HG03432 (cell line): ENCODE results near the gene IFNGR1.
"Not testable (repeated sequence)": the region's sequence is repeated elsewhere in the genome, so short reads cannot be mapped to it uniquely, and the experiment has no call there.

Experiments used
- ATAC-seq: cut with Tn5 transposase; IDR thresholded peaks from one replicate; pipeline ENCODE4 v1.9.1; 2021; ENCODE audit warnings: mild to moderate bottlenecking, moderate library complexity; ENCODE audit not compliant: unreplicated experiment

IFNGR1 gene

DNA sequence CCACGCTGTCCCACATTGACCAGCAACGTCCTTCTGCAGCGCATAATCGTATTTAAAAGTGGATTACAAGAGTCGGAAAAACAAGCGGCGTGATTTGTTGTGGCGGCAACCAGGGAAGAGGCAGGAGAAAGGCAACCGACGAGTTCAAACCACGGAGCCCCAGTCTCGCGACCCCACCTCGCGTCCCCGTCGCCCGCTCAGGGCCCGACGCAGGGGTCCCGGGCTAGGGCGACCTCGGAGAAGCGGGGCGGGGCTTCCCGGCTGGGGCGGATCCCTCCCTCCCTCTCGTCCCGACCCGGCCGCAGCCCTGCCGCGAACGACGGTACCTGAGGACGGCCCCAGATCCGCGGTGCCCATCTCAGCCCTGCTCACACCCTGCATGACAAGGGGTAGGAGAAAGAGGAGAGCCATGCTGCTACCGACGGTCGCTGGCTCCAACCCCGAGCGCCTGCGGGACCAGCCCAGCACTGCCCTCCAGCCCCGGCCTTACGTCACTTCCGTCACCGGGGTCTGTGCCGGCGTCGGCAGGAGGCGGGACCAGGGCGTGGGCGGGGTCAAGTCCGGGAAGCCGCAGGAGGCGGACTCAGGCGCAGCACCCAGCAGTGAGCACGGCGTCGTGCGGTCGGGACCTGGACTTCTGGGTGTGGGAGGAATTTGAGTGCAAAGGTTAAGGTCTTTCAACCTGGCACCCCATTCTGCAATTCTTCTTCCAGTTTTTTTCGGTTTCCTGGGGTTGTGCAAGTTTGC is at the start of gene IFNGR1:
TSS of gene IFNGR1 (minus strand) at position 469 of the 747 bp plus-strand sequence. CDS start at position 411, 58 bp downstream.
- peak; percentile 96 for ATAC-seq

GRCh38 chr6:137268911-137269310 is 49.7 kb upstream of the IFNGR1 start:
- no peak for ATAC-seq

- ATAC-seq = no peak
These were observed 47.1 kb upstream of the IFNGR1 start for GRCh38 chr6:137266309-137266586.

DNA sequence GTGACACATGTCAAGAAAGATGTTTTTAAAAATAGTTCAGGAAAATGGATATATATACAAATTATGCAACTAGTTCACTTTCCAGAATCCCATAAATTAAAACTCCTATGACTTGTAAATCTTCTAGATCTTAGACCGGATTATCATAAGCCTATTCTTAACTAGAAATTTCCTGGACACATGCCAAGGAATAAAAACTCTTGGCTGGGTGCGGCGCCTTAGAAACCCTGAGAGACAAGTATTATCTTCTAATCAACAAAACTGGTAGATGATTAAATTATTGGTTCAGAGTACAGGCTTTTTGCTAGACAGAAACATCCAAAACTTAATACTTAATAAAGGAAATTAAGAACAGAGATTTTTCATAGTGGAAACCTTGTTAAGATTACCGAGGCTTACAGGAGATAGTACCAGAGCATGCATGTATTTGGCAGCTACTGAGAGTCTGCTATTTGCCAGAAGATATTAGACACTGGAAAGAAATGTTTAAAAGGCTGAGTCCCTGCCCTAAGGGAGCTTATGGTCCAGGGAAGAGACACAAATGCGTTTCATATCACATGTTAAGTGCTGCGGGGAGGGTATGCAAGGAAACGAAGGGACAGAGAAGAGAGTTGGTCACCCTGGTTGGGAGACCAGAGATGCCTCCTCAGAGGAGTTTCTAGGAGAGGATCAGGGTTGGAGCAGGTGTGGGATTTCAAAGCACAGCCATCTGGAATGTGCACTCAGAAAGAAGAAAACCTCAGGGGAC is 46.5 kb upstream of the IFNGR1 start:
- ATAC-seq = no peak

- ATAC-seq = no peak
These were observed 45.3 kb upstream of the IFNGR1 start for GRCh38 chr6:137264311-137265075.

GRCh38 chr6:137261761-137262160 is 42.6 kb upstream of the IFNGR1 start:
- ATAC-seq = peak; percentile 85

- ATAC-seq = no peak
These were observed 42.2 kb upstream of the IFNGR1 start for GRCh38 chr6:137261361-137261760.

- ATAC-seq = no peak
These were observed 41.0 kb upstream of the IFNGR1 start for GRCh38 chr6:137260217-137260616.

DNA sequence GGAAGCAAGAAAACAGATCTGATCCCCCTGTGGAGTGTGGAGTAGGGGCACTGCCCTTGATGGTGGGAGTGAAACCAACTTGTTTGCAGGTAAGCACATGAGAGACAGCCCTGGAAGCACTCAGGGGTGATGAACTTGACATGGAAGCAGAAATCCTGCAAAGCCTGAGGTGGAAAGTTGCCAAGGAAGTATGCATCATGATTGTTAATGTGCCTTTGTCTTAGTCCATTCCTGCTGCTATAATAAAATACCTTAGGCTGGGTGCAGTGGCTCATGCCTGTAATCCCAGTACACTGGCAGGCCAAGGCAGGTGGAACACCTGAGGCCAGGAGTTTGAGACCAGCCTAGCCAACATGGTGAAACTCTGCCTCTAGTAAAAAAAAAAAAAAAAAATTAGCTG is 40.2 kb upstream of the IFNGR1 start:
- ATAC-seq = no peak

DNA sequence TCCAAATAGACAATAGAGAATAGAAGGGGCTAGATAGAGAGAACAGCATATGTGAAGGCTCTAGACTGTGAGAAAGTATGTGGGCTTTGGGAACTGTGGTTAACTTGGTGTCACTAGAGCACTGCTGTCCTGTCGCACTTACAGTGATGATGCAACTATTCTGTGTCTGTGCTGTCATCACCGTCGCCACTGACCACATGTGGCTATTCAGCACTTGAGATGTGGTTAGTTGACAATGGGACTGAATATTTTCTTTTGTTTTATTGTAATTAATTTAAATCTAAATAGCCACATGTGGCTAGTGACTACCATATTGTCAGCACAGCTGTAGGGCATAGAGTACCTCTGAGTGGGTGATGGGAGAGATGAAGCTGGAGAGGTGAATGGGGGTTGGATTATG is 39.0 kb upstream of the IFNGR1 start:
- ATAC-seq = no peak

DNA sequence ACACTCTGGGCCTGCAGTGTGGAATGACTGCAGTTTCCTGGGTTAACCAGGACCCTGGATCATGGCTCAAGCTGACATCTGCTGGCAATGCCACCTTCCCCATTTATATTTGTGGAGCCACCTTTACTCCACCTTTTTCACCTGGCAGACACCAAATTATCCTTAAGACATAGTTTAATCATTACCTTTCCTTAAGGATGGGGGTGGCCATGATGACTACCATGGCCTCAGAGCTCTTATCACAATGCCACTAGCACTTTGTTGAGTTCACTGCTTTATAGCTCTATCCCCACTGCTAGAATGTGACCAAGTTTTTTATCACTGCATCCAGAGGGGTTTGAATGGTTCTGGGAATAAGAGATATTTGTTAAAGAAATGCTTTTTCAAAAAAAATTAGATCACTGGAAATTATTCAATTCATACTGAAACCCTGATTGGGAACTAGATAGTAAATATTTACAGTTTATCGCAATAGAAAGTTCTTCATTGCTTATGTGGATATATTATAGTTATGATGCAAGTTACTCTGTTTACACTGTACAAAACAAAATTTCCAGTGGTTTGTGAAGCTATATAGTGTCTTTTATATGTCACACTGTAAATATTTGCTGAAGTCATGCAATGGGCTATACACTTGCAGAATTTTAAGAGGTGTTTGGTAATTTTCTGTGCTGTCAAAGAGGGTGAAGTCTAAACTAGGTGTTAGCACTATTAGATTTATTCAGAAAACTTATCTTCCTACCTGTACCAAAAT is 37.3 kb upstream of the IFNGR1 start:
- ATAC-seq = no peak

DNA sequence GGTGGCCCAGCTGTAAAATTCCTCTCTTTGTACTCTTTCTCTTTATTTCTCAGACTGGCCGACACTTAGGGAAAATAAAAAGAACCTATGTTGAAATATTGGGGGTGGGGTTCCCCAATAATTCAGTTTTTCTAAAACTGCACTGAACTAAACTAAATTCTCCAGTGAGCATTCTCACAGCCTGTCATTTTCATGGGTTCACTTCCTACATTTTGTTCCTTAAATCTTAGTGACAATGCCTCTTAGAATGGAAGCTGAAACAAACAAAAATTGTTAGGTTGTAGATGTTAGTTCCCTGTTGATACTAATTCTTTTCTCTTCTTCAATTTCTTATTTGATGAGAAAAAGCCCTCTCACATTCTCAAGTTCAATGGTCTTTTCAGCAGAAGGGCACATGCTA is 35.8 kb upstream of the IFNGR1 start:
- no peak for ATAC-seq

GRCh38 chr6:137254430-137254829 is 35.2 kb upstream of the IFNGR1 start:
- ATAC-seq = not testable (repeated sequence)

- no peak for ATAC-seq
These were observed 29.5 kb upstream of the IFNGR1 start for GRCh38 chr6:137248702-137249101.

GRCh38 chr6:137247724-137248123 is 28.5 kb upstream of the IFNGR1 start:
- no peak for ATAC-seq

- peak; percentile 71 for ATAC-seq
These were observed 27.6 kb upstream of the IFNGR1 start for GRCh38 chr6:137246791-137247202.

GRCh38 chr6:137246164-137246563 is 27.0 kb upstream of the IFNGR1 start:
- no peak for ATAC-seq

GRCh38 chr6:137241481-137242038 is 22.4 kb upstream of the IFNGR1 start:
- ATAC-seq = no peak

DNA sequence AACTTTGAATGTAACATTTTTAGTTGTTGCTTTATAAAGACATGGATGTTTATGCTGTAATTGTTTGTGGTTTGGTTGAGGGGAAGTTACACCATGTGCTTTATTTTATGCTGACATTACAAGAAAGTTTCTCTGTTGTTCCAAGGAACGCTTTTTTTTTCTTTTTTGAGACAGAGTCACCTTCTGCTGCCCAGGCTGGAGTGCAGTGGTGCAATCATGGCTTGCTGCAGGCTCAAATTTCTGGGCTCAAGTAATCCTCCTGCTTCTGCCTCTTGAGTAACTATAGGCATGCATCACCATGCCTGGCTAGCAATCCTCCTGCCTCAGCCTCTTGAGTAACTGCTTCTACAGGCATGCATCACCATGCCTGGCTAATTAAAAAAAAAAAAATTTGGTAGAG is 21.0 kb upstream of the IFNGR1 start:
- ATAC-seq = no peak

- ATAC-seq = no peak
These were observed 18.4 kb upstream of the IFNGR1 start for GRCh38 chr6:137237413-137238170.
